GM19467 (cell line): Measurements from ENCODE around the gene NKD2.

Experiments used
- ATAC-seq: cut with Tn5 transposase; IDR thresholded peaks from one replicate; pipeline ENCODE4 v1.9.1; 2021; ENCODE audit warnings: mild to moderate bottlenecking, moderate library complexity; ENCODE audit not compliant: unreplicated experiment

The NKD2 gene

GRCh38 chr5:1040571-1040970, 32.0 kb downstream of the NKD2 start:
- no peak for ATAC-seq

- ATAC-seq: no peak
Observed at GRCh38 chr5:1041225-1042143, 32.9 kb downstream of the NKD2 start.

- ATAC-seq: no peak
Observed at GRCh38 chr5:1042626-1043025, 34.0 kb downstream of the NKD2 start.

- no peak for ATAC-seq
Observed at GRCh38 chr5:1043327-1043726, 34.7 kb downstream of the NKD2 start.

- no peak for ATAC-seq
Observed at GRCh38 chr5:1044117-1044516, 35.5 kb downstream of the NKD2 start.

GRCh38 chr5:1045960-1046560, 37.5 kb downstream of the NKD2 start:
- no peak for ATAC-seq

GRCh38 chr5:1047332-1047965, 38.8 kb downstream of the NKD2 start:
- no peak for ATAC-seq

GRCh38 chr5:1048162-1048721, 39.6 kb downstream of the NKD2 start:
- ATAC-seq: no peak

GRCh38 chr5:1048861-1049838, 40.5 kb downstream of the NKD2 start:
- ATAC-seq: no peak

GRCh38 chr5:1050423-1051365, 42.1 kb downstream of the NKD2 start:
- ATAC-seq: no peak

- ATAC-seq: no peak
Observed at GRCh38 chr5:1051366-1051720, 42.7 kb downstream of the NKD2 start.

- ATAC-seq: no peak
Observed at GRCh38 chr5:1052076-1052475, 43.5 kb downstream of the NKD2 start.

- ATAC-seq: no peak
Observed at GRCh38 chr5:1052641-1053390, 44.2 kb downstream of the NKD2 start.

GRCh38 chr5:1053391-1054017, 44.9 kb downstream of the NKD2 start:
- no peak for ATAC-seq

GRCh38 chr5:1054018-1054798, 45.6 kb downstream of the NKD2 start:
- ATAC-seq: no peak

GRCh38 chr5:1054799-1055775, 46.5 kb downstream of the NKD2 start:
- no peak for ATAC-seq
